Renal pelvis (tissue), 4 donors: ENCODE measurements around the gene GRB10. TPM values are rescaled to one million over a fixed set of nuclear protein-coding genes. Genes with fewer than 3 reads are reported as not detected.

Experiments used
- DNase-seq: peaks from one replicate; pipeline ENCODE4 v3.0.0-alpha.2; 2013
- polyA plus RNA-seq, 3 donors: library from polyadenylated mRNA; unstranded; fragments of 120-200 nt; gene quantifications; one replicate each; pipeline ENCODE4 v1.2.1, GENCODE V29; 2013; ENCODE audit not compliant: insufficient read length in 3 of 3

Gene GRB10
- polyA plus RNA-seq, 3 donors: 31.3 to 50.8 (median 45.3) TPM

DNA sequence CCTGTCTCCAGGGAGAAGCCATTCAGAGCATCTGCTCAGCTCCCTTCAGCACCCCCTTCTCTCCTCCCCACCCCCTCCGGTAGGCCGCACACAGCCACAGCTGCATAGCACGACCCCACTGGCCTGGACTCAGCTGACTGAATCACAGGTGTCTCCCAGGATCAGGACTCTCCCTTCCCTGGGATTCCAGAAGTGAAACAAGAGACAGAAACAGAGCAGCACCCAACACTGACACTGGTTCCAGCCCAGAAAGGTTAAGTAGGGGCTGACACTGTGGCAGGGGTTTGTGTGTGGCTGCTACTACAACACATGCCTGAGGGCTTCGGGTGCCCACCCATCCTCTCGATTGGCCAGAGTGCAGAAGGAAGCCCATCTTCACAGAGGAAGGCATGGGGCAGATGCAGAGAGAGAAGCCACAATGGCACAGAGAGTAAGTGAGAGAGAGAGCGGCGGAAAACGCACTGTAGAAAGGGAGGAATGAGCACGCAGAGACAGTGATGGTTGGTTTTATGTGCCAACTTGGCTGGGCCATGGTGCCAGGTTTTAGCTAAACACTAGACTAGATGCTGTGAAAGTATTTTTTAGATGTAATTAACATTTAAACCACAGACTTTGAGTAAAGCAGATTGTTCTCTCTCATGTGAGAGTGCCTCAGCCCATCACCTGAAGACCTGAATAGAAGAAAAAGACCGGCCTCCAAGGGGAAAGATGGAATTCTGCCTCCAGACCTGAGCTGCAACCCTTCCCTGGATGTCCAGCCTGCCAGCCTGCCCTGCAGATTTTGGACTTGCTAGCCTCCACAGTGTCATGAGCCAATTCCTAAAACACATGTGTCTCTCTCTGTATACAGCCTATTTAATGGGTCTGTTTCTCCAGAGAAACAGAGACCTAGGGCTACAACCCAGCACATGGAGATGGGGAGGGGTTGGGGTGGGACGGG is 107.5 kb downstream of the GRB10 start:
- no peak for DNase-seq

DNA sequence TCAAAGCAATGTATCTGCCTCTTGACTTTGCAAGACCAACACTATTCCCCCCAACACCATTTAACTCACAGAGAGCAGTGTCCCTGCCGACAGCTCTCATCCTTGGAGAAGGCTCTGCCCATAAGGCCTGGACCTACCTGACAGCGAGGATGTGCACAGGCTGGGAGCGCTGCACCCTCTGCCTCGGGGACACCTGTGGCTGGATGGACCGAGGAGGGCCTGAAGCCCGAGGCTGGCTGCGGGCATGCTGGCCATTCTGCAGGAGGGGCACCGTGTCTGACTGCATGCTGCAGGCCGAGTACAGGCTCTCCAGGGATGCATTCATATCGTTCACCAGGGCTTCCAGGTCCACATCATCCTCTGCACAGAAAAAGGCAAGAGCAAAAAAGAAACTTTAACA is 108.4 kb downstream of the GRB10 start:
- DNase-seq: no peak

DNA sequence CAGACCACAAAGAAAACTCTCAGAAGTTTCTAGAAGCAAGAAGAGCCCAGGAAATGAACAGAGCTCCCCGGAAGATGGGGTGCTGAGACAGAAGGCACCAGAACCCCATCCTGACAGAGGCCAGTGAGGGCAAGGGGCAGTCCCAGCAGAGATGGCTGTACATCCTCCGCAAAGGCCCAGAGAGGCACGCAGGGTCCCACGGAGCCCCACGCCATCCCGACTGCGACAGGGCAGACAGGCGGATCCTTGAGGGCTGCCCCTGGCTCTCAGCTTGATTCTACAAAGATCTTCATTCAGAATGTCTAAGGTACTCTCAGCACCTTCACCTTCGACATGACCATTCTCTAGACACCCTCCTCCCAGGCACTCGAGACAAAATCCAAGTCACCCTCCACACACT is 109.6 kb downstream of the GRB10 start:
- DNase-seq: no peak

DNA sequence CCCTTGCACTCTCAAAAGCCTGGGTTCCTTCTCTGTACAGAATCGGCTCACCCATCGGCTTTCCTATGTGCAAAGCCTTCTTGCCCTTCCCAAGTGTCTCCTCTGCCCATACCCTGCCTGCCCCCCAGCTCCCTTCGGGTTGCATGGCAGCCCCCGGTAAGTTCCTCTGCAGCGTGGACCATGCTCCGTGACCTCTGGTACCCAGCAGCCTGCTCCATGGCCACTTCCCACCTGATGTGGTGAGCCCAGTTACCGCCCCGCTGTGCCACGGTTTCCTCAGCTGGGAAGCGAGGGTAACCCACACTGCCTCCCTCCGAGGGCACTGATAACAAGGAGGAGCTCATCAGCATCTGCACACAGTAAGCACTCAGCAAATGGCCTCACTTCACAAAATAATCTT is 110.7 kb downstream of the GRB10 start:
- no peak for DNase-seq

DNA sequence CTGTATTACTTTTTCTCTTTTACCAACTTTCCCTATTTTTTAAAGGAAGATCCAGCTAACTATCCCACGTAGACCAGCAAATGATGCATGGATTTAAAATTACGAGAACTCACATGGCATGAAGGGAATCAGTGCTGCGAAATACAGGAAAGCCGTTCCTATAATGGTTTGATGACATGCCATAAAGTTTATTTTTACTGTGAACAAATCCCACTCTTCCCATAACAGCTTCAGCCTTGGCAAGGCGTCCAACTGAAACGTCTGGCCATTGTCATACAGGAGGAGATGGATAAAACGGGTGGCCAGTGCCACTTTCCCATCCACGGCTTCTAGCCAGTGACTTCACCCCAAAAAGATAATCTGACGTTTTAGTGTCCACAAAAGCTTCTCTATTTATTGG is 111.3 kb downstream of the GRB10 start:
- no peak for DNase-seq

DNA sequence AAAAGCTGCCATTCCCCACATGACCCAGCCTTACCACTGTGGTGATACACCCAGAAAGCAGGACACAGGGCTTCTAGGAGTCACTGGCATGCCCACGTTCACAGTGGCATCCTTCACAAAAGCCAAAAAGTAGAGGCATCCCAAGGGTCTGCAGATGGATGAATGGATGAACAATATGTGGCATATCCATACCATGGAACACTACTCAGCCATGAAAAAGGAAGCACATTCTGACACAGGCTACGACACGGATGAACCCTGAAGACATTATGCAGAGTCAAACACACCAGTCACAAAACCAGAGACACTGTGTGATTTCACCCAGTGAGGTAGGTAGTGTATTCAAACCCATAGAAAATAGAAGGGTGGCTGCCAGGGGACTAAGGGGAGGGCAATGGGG is 112.8 kb downstream of the GRB10 start:
- DNase-seq: no peak

DNA sequence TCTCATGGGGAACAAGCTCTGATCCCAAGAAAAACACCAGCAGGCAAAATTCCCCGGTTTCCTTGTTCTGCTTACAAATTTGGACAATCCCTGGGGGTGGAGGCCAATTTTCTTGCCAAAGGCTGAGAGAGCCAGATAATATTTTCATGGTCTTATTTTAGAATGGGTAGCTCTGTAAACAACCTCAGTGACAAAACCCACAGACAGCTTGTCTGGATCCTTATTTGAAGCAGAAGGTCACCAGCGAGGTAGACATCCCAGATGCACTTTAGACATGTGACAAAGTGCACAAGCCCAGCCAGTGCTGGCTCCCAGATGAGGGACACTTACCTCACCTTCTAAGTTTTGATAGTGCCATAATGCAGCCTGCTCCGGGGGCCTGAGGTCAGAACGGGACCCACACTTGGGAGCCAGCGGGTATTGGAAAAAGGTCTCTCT is 114.9 kb downstream of the GRB10 start:
- no peak for DNase-seq

DNA sequence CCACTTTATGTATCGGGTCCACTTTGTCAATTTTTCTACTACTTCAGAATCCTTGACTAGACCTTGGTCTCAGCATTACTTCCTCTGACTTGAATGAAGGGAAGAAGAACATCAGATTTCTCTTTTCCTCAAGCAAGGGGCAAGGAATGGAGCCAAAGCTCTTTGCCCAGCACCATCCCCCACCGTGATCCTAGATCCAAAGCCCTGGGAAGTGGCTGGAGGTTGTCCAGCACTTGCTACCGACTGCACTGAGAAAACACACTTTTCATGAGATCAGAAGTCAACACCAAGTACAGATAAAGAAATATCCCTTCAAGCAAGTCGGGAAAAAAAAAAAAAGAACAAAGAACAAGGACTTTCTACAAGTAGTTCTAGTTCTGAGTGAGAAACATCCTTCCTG is 115.4 kb downstream of the GRB10 start:
- DNase-seq: no peak

DNA sequence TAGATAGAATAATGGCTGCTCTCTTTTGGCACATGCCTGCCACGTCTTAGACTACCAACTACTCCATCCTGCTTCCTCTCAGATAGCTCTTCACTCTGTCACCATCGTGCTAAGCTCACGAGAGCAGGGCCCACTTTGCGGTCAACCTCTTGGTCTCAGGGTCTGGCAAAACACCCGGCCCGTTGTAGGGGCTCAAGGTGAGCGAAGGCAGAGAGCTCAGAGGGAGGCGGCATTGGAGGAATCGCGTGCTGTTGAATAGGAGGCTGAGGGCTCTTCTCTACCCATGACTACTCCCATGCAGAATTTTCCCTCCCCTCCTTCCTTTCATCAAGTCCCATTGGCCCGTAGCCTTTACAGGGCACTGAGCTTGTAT is 116.6 kb downstream of the GRB10 start:
- no peak for DNase-seq

DNA sequence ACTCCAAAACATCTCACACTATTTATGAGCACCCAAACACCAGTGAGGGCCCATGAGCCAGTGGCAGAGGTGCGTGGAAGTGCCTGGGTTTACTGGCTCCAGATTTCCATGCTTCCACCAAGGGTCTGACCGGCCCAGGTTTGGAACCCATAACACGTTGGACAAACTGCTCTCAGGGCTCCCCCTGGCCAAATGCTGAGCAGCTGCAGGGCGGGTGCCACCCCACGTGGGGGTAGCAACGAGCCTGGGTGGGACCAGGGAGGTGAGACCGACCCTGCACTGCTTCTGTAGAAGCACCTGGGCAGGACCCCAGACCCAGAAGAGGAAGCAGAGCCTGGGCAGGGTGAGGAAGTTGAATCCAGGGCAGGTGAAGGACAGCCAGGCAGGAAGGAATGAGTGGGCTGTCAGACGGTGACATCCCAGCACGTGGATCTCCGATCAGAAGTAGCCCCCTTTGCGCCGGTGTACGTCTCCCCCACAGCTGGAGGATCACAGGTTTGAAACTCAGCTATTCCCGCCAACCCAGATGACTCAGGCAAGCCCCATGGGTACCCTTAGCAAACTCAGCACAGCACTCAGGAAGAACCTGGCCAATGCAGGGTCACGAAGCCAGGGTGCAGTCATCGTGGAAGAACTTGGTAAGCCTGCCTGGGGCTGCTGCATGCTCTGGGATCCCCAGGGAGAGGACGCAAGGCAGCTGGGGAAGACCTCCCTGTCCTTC is 117.1 kb downstream of the GRB10 start:
- no peak for DNase-seq

DNA sequence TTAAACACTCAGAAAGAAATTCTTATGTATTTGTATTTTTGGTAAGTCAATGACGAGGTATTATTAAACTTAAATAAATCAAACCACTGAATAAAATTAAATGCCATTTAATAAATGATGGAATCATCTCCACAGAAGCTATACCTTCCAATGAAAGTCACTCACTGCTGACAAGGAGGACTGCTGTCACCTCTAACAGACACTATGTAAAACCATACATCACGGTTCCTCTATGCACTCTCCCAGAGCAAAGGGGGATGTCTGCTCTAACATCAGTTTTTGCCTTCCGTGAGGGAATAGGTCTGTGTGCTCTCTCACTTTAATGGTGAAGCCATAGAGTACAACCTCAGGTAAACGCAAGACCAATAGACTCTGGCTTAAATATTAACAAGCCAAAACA is 117.8 kb downstream of the GRB10 start:
- no peak for DNase-seq

DNA sequence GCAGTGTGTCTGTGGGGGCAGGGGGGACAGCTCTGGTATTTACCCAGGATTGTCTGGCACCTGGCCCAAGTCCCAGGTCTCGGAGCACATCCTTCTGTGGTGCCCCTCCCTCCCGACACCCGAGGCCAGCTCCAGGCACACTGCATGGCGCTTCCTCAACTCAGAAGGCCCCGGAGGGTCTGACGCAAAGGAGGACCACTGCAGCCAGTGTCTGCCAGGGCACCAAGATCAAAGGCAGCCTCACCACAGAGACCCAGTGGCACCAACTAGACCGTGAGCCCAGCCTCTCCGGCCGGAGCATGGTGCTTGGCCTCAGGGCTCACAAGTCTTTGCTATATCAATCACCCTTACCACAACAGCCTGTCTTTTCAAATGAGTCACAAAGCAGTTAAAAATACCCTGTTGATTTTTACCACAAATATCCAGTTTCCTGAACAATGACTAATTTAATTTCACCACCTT is 118.2 kb downstream of the GRB10 start:
- no peak for DNase-seq

DNA sequence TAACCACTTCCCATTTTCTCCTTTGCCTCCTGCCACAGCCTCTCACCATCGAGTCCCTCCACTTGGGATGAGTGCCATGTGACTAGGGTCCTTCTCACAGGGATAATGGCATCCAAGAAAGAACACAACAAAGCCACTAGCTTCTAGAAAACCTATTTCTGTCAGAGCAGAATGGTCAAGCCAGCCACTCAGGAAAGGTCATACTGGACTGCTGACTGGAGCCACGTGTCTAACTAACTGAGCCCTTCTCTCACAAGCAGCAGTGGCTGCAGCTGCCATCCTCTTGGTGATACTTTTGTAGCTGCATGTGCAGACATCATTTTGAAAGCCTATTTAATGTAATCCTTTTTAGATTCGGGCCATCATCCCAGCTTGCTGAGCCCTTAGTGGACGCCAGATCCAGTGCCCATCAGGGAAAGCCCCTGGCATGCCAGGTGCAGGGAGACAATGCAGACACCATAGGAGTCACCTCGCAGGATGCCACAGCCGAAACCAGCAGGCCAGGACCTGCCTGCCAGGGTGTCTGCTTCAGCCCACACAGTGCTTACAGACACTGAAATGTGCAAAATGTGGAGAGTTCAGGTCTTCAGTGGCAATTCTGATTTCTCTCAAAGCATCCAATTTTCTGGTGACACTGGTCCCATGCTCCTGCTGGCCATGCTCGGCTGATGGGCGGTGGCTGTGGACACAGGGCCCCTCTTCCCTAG is 119.1 kb downstream of the GRB10 start:
- DNase-seq: no peak

DNA sequence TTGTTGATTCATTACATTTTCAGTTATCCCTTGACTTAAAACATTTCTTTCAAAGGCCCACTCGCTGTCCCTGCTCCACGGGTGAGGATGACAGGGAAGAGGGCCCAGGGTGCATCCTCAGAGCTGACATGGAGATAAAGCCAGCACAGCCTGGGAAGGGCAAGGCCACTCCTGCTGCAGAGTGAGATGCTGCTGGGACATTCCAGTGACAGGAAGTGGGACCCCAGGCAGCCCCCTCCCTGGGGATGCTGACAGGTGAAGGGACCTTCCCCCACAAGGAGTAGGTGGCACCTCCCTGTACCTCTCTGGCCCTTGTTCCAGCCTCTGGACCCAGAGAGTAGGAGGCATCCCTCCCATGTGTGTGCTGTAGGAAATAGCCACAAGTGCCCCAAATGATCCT is 119.7 kb downstream of the GRB10 start:
- DNase-seq: no peak

DNA sequence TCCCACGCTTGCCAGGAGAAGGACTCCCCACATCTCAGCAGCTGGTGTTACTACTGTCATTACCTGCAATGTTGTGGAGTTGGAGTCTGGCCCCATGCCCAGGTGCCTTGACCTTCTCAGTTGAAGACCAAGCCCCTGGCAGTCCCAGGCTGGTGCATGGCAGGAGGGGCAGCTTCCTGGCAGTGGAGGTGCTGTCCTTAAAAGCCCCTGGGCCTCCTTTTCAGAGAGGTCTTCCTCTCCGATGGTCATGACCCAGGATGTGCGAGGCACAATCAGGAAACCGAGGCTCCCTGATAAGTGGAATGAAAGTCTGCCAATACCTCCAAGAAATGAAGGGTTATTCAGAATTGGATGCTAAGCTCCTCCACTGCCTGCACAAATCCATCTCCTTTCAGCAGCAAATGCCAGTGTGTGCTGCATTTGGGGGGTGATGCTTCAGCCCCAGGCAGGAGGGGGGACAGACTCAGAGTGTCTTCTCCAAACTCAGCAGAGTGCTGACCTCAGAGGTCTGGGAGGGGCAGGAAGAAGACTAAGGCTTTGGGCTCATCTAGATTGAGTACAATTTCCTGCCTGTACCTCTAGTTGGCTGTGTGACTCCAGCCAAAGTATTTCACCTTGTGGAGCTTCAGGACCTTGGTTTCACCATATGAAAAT is 120.5 kb downstream of the GRB10 start:
- DNase-seq: no peak

DNA sequence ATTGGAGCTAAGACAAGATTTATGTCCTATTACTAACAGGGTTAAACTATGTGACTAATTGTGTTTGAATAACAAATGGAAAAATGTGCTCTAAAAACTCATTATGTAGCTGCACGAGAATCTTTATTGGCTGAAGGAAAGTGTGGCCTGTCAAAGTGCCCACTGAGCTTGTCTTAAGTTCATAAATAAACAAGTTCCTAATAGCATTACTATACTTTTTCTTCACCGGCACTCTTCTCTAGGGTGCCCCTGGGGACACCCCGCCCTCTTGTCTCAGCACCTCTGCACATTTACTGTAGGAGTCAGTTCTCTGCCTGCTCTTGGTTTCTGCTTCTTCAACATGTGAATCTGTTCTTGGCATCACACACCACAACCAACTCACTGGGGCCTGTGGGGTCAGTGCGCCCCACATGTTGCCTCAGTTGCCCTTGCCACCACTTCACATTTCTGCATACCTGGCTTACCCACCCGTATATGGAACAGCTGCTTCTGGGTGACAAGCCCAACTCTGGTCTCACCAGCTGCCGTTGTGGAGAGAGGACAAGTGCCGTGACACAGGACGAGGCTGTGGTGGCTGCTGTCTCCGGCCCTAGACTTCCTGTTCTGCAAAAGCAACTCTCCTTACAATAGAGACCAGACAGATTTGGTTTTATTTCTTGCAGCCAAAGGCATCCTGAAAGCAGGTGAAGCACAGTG is 121.2 kb downstream of the GRB10 start:
- DNase-seq: no peak

DNA sequence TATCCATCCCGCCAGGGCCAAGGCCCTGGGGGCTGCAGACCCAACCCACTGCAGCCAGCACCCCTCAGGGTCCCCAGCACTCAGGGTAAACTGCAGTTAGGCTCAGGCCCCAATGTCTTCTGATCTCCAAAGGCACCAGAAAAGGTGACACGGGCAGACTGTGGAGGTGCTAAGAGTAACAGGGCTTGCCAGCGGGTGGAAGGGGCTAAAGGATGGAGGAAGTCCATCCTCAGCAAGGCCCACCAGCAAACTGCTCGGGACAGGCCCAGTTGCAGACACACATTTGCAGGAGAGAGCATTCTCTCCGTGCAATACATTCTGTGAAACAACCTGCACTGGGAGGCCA is 121.9 kb downstream of the GRB10 start:
- DNase-seq: no peak

DNA sequence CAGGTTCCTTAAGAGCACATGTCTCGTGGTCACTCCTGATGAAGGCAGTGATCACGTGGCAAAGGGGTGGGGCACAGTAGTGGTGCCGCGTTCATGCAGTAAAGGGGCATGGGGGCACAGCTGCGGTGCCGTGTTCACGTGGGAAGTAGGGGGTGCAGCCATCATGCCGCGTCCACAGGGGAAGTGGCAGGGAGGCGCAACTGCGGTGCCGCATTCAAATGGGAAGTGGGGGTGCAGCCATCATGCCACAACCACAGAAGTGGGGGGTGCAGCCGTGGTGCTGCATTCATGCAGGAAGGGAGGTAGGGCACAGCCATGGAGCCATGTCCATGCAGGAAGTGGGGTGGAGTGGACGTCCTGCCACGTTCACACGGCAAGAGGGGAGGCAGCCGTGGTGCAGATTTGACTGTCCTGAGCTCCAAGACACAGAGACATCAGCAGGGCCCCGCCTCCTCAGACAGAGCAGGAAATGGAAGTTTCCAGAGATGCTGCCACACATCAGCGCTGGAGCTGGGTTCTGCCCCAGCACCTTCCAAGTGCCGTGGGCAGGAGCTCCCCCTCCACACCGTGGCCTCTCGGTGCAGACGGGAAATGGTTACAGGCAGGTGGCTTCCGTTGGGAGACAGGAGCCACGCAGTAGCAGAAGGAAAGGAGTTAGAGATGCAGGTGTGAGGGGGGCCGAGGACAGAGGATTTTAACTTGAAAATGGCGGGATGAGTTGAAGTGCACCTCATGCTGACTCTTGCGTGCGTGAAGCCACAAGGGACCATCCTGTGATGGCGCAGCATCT is 122.5 kb downstream of the GRB10 start:
- no peak for DNase-seq

DNA sequence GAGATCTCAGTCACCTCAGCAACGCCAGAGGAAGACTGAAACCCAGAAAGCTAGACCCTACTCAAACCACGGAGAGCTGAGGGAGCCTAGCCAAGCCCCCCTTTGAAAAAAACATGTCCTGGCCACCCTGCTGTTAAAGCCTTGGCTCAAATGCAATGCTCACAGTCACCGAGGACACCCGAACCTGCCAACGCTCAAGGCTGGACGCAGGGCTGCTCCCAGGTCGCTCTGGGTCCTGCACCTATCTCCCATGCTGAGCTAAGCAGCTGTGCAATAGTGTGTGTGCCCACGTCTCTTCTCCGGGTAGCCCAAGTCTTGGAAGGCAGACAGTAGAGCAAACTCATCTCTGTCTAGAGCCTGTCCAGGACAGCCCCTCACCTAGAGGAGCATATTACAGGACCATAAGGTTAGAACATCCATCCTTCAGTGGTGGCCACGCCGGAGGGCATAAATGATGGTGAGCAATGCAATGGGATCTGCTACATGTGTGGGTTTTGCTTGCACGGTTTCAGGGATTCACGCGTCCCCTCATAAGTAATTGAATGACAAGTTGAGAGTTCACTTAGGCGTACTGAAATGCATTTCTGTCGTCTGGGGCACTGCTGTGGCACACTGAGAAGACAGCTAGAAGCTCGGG is 123.2 kb downstream of the GRB10 start:
- no peak for DNase-seq

DNA sequence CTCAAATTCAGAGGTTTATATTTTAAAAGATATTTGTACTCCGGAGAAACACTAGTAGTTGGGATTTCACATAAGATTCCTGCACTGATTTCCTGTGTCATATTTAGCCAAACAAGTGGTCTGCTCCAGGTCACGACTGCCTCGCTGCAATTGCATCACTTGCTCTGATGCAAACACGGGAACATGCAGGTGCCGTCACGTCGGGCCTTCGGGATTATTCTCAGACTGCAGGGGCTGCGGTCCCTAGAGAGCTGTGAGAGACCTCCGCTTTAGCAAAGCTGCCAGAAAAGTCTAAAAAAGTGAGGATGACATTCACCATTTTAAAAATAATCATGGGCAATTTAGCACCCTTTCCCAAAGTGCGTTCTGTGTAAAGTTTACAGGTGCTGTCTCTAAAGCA is 124.0 kb downstream of the GRB10 start:
- no peak for DNase-seq
